Ureter (tissue), 1 donor: Measurements from ENCODE around the gene HGS. TPM values are rescaled to one million over a fixed set of nuclear protein-coding genes. Genes with fewer than 3 reads are reported as not detected.

Source experiments
- DNase-seq: peaks from one replicate; pipeline ENCODE4 v3.0.0-alpha.2; 2020; ENCODE audit warnings: low spot score
- total RNA-seq: library from RNA; stranded (reverse); gene quantifications from one replicate; pipeline ENCODE4 v1.2.4, GENCODE V29; 2023
- donor health status: DM: yes; HTN: yes; CAD: no.

The HGS gene
- 101 TPM for total RNA-seq

GRCh38 chr17:81683584-81684441, at the start of gene HGS, which contains the start of gene ARL16:
Gene HGS (plus strand): TSS chr17:81684011. CDS start chr17:81684067, 56 bp downstream.
Gene ARL16 (minus strand): TSS chr17:81683797. CDS start chr17:81683753, 44 bp downstream.
- DNase-seq: peak; percentile 98

GRCh38 chr17:81635431-81635830, 48.4 kb upstream of the HGS start:
- no peak for DNase-seq

- no peak for DNase-seq
Observed at GRCh38 chr17:81635973-81636504, 47.8 kb upstream of the HGS start.

GRCh38 chr17:81636505-81637288, 47.1 kb upstream of the HGS start, which contains the start of the genes NPLOC4 and TSPAN10:
Gene NPLOC4 (minus strand): TSS chr17:81637112. CDS start chr17:81636930, 182 bp downstream.
Gene TSPAN10 (plus strand): TSS chr17:81637196. CDS start chr17:81642413, 5,217 bp downstream.
- DNase-seq: peak; percentile 89

GRCh38 chr17:81638683-81639082, 45.1 kb upstream of the HGS start:
- DNase-seq: no peak

GRCh38 chr17:81640011-81640410, 43.8 kb upstream of the HGS start:
- no peak for DNase-seq

GRCh38 chr17:81641825-81642489, 41.9 kb upstream of the HGS start:
- no peak for DNase-seq

- DNase-seq: no peak
Observed at GRCh38 chr17:81644496-81644895, 39.3 kb upstream of the HGS start.

- DNase-seq: no peak
Observed at GRCh38 chr17:81644976-81645952, 38.5 kb upstream of the HGS start.

- no peak for DNase-seq
Observed at GRCh38 chr17:81646869-81647600, 36.8 kb upstream of the HGS start.

GRCh38 chr17:81647640-81648012, 36.2 kb upstream of the HGS start:
- no peak for DNase-seq

GRCh38 chr17:81648013-81648706, 35.7 kb upstream of the HGS start:
- no peak for DNase-seq

GRCh38 chr17:81648707-81649085, 35.1 kb upstream of the HGS start:
- DNase-seq: no peak

GRCh38 chr17:81650951-81651350, 32.9 kb upstream of the HGS start:
- DNase-seq: no peak

- DNase-seq: no peak
Observed at GRCh38 chr17:81651692-81652091, 32.1 kb upstream of the HGS start.

GRCh38 chr17:81652906-81653771, 30.7 kb upstream of the HGS start:
- DNase-seq: no peak

- DNase-seq: no peak
Observed at GRCh38 chr17:81655378-81656117, 28.3 kb upstream of the HGS start.
